ENCODE results near the gene FNDC3B.

Gene FNDC3B

GRCh38 chr3:172147113-172147818, 107.9 kb downstream of the FNDC3B start:
- in situ Hi-C loops (cut with HindIII; ENCODE audit: low sequenced_read_pairs) = no loop called here

DNA sequence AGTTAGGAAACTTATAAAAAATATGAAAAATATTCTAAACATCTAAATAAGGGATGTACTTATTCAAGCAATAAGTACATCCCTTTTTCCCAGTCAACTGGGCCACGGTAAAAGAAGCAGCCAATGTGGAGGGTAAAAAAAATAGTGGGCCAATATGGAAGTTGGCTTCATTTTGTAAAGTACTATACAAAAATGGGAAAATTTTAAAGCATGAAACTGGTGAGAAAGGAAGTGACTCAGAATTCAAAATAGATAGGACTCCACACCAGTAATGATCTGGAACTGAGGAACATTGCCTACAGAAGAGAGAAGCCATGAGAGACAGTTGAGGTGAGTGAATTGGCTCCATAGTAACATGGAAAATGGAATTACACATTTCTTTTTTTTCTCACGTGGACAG, 108.9 kb downstream of the FNDC3B start:
- in situ Hi-C loops (cut with HindIII; ENCODE audit: low sequenced_read_pairs) = no loop called here

DNA sequence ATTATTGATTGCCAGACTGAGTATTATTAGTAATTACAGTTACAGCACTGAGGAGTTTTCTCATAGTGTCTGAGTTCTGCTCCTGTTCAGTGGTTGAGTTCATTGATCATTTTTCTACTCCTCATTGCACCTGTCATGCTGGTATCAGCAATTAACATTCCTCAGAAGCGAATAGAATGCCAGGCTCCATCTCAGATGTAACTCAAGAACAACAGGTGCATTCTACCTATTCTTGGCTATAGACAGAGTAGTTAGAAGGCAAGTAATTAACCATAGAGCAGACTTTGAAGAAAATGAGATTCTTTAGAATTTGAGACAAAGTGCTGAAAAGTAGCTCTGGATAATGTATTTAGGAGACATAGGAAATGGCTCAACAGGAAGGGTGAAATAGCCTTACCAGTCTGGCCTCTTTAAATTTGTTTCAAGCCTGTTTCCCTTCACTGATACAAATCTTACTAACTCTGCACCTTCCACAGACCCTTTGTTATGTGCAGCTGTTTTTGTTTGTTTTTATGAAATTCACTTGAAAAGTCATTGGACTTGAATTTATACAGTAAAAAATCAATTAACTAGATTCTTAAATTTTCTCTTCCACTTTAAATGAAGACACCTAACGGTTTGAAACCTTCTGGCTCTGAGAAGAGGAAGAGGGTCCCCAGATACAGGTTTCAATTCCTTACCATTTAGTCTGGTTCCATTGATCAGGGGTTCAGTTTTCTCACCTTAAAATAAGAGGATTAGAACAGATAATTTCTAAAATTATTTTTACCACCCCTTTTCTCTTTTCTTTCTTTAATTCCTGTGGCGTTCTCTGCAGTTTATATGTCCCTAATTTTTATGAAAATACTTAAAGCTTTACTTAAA, 109.6 kb downstream of the FNDC3B start:
- in situ Hi-C loops (cut with HindIII; ENCODE audit: low sequenced_read_pairs) = no loop called here

DNA sequence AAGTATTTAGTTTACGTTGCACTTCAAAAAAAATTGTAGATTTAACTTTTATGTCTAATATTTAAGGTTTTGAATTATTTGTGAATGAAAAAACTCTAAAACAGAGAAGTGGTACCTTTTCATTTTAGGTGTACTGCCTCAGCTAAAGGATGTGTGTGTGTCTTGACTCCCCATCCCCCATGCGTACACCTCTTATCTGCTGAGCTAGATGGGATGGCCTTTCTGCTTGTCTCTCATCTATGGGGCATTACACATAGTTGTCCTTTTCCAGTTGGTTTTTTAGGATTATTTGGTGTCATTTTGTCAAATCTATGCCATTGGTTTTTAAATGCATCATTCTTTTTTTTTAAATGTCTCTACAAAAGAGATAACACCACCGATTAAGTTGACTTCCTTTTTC, 110.9 kb downstream of the FNDC3B start:
- in situ Hi-C loops (cut with HindIII; ENCODE audit: low sequenced_read_pairs) = no loop called here

DNA sequence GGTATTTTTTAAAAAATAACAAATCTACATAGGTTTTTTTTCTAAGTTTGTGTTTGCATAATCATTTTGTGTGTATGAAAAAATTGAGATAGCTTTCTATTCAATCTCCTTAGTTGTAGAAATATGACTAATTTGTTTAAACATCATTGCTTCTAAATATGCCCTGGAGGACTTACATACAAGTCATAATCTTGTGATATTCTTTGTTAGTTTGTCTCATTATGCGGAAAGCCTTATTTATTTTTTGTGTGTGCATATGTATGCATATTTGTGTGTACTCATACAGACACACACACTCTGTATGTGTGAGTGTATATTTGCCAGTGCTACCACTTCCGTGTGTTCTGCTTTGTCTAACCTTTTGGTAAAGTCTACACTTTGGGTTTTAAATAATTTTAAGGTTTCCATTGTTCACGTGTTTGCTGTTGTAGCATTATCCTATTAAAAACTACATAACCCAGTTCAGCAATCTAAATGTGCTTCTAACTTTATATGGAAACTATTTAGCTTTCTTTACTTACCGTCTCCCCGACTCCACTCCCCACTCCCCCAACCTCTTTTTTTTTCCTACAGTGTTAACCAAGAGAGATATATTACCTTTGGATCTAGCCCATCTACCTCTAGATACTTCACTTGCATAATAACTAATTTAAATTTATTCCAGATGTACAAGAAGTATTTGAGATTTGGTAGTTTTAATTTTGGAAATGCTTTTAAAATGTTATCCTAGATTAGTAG, 111.7 kb downstream of the FNDC3B start:
- in situ Hi-C loops (cut with HindIII; ENCODE audit: low sequenced_read_pairs) = no loop called here

- in situ Hi-C loops (cut with HindIII; ENCODE audit: low sequenced_read_pairs) = no loop called here
Observed at GRCh38 chr3:172151651-172152649, 112.6 kb downstream of the FNDC3B start.

GRCh38 chr3:172152874-172153273, 113.5 kb downstream of the FNDC3B start:
- in situ Hi-C loops (cut with HindIII; ENCODE audit: low sequenced_read_pairs) = no loop called here

DNA sequence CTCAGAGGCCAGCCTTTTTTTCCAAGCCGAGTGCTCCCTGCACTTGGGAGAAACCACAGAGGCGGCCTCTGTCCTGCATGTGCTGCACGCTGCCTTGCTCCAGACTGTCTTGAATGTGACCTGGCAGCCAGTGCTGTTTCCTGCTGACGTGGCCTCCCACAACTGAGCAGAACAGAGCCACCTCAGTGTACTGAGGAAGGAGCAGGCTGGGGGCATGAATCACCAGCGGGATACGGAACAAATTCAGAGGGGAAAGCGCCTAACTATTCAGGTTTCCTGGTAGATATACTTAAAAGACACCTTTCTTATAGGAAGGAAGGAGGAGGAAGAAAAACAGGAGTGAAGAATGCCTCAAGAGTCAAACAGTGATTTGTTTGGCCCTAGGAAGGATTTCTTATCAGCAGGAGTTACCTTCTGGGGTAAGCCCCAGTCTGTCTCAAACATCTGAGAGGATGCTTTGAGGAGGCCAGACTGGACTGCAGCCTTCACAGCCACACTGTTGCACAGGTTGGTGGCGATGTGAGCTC, 114.0 kb downstream of the FNDC3B start:
- in situ Hi-C loops (cut with HindIII; ENCODE audit: low sequenced_read_pairs) = no loop called here

DNA sequence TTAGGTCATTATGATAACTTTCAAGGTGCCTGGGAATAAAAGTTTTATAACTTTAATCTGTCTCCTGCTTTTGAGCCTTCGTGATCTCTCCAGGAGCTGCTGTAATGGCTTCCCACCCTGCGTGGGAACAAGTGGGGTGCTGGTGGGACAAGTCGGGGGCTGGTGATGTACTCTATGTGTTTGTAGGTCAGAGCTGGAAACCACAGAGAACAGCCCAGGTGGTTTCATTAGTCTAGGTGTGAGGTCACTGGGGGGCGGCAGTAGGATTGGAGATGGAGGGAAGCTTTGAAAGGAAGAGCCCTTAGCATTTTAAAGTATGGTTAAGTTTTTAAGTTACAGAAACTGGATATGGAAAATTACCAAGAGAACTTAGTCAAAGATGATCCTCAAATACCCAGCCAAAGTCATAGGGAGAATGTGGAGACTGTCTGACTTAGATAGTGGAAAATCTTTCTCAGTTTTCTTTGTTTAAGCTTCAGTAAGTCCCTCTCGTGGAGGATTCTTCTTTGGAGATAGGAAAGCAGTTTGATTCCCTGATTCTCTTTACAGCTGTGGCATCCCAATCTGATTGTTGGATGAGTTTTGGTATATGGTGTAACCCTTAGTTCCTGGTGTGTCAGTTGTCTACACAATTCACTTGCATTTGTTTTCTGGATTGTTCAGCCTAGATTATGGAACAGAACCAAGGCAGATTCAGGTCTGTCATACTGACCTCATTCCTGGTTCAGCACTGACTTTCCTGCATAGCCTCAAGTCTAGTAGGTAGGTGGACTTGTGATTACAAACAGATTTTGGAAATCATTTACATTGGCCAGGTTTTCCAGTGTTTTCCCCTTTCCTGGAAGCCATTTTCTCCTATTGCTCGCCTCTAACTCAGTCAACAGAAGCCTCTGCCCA, 115.6 kb downstream of the FNDC3B start:
- in situ Hi-C loops (cut with HindIII; ENCODE audit: low sequenced_read_pairs) = no loop called here

DNA sequence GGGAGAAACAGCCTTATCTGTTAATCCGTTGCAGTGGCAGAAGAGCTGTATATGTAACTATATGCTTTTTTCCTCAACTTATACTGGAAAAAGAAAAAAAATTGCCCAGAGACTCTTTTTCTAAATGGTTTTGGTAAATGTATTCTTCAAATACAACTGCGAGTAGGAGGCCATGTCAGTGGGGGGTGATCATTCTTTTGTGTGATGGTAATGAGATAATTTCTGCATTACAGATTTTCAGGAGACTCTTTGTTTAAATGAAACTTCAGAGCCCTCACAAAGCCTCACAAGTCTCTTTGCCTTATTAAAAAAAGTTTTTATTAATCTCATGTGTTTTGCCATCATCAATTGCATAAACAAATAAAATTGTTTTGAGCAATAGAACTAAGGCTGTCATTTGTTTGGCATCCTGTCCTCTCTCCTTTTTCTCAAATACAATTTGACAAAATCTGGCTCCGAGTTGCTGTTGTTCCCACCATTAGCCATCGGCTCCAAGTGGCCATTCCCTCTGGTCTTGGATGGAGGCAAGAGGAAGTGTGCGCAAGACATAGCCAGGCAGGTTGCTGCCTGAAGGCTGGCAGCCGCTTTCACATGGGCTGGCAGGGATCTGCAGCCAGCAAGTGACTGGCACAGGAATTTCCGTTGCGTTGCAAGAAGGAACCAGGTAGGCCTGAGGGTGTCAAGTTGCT, 116.7 kb downstream of the FNDC3B start:
- in situ Hi-C loops (cut with HindIII; ENCODE audit: low sequenced_read_pairs) = no loop called here

DNA sequence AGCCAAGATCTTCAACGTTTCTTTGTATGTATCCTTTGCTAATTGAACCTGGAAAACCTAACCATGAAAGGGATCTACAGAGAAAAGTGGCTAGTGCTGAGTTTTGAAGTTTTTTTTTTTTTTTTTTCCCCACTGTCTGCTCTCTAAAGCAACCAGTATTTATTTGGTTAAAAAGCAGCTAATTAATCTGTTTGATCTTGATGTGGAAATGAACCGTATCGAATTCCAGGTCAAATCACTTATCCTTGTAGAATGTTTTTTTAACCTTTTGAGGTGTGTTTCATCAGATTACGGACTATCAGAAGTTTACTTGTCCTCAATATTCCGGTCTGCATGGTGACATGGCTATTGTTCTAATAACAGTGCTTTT, 117.2 kb downstream of the FNDC3B start:
- in situ Hi-C loops (cut with HindIII; ENCODE audit: low sequenced_read_pairs) = no loop called here

DNA sequence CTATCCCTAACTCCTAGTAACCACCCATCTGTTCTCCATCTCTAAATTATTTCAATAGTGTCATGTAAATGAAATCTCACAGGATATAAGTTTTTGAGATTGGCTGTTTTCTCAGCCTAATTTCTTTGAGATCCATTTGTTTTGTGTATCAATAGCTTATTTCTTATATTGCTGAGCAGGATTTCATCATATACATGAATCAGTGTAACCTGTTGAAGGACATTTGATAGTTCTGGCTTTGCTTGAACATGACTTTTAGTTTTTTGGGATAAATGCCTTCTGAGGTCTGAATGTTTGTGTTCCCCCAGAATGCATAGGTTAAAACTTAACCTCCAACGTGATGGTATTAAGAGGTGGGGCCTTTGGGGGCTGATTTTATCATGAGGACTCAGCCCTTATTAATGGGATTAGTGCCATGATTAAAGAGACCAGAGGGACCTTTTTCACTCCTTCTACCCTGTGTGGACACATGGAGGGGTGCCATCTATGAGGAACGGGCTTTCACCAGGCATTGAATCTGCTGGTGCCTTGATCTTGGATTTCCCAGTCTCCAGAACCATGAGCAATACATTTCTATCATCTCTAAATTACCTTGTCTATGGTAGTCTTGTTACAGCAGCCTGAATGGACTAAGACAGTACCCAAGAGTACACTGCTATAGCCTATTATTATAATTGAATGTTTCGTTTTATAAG, 118.3 kb downstream of the FNDC3B start:
- in situ Hi-C loops (cut with HindIII; ENCODE audit: low sequenced_read_pairs) = no loop called here

- in situ Hi-C loops (cut with HindIII; ENCODE audit: low sequenced_read_pairs) = no loop called here
Observed at GRCh38 chr3:172158741-172159140, 119.4 kb downstream of the FNDC3B start.

GRCh38 chr3:172159376-172159775, 120.0 kb downstream of the FNDC3B start:
- in situ Hi-C loops (cut with HindIII; ENCODE audit: low sequenced_read_pairs) = no loop called here

GRCh38 chr3:172159962-172160538, 120.7 kb downstream of the FNDC3B start:
- in situ Hi-C loops (cut with HindIII; ENCODE audit: low sequenced_read_pairs) = no loop called here

- in situ Hi-C loops (cut with HindIII; ENCODE audit: low sequenced_read_pairs) = no loop called here
Observed at GRCh38 chr3:172161133-172161789, 121.9 kb downstream of the FNDC3B start.

GRCh38 chr3:172161959-172162358, 122.6 kb downstream of the FNDC3B start:
- in situ Hi-C loops (cut with HindIII; ENCODE audit: low sequenced_read_pairs) = no loop called here

Data from DLD1 (cell line).